Metanephros (tissue), 1 donor: ENCODE measurements around the gene HSPB8. TPM values are rescaled to one million over a fixed set of nuclear protein-coding genes. Genes with fewer than 3 reads are reported as not detected.

ENCODE experiments used
- total RNA-seq: library from RNA; depleted of rRNA; stranded (reverse); fragments of >200 nt; gene quantifications from one replicate; pipeline ENCODE4 v1.2.3, GENCODE V29; 2014

Gene HSPB8
- 24.4 TPM for total RNA-seq

GRCh38 chr12:119178544-119179334 lies at the start of gene HSPB8:
Gene HSPB8 (plus strand): TSS chr12:119178931. CDS start chr12:119179313, 382 bp downstream.

Other genes with a start within 250 kb of the HSPB8 start
- 0.06 TPM for gene SRRM4, start 197.4 kb upstream of the HSPB8 start, total RNA-seq
- gene CCDC60, start 155.8 kb downstream of the HSPB8 start, total RNA-seq: 0.47 TPM